K562 (cell line): ENCODE results near the gene NPAS3. TPM values are rescaled to one million over a fixed set of nuclear protein-coding genes. Genes with fewer than 3 reads are reported as not detected.

Experiments used
- ATAC-seq: fragments of 200-7000 bp; cut with Tn5 transposase; 3 replicates; pipeline ENCODE4 v1.9.1; 2020; ENCODE audit warnings: moderate library complexity
- BruUV-seq: library from RNA; stranded (reverse); fragments of 400-500 nt; replicated peaks from 2 replicates; lab custom pipeline; 2021; lab: Mats Ljungman, UMichigan
- CTCF ChIA-PET: fragments of 300-600 bp; formaldehyde crosslinking; extraction: SDS; loops from one replicate; lab custom pipeline; 2021; ENCODE audit warnings: low intra/inter-chr PET ratio; lab: Yijun Ruan, JAX
- POLR2A ChIA-PET: fragments of 300-600, 350-650 bp; sonication (Branson Sonifier 250); formaldehyde crosslinking; extraction: SDS; loops from one replicate; lab custom pipeline; 2021; ENCODE audit warnings: antibody characterized with exemption, inconsistent platforms; lab: Yijun Ruan, JAX
- DNase-seq, 4 experiments: peaks; one replicate each; pipeline versions ENCODE4 v3.0.0 to v3.0.0-alpha.2; 2011 to 2018; ENCODE audit warnings: low spot score in 3 of 4, mixed read lengths in 3 of 4; ENCODE audit errors: extremely low read depth in 1 of 4
- FAIRE-seq: peaks from 2 replicates; lab custom pipeline; 2011; peaks lifted over from hg19 to GRCh38; lab: Jason Lieb, UNC
- H2AFZ ChIP-seq: 2 replicates; pipeline ENCODE4 v1.6.0; 2011; ENCODE audit warnings: low read depth, low read length, control low read depth, inconsistent platforms
- H3K27ac ChIP-seq: fragments of 200-600 bp; 3 replicates; pipeline ENCODE4 v1.8.0; 2011; ENCODE audit warnings: low read depth, mild to moderate bottlenecking, control low read depth, inconsistent platforms, low read length, moderate library complexity, mixed read lengths; ENCODE audit errors: extremely low read depth
- H3K27me3 ChIP-seq, 2 experiments: fragments of 300-600 bp in 1 of 2; 2 replicates in 1 of 2; 3 replicates in 1 of 2; pipeline versions ENCODE4 v1.6.0 to v1.8.0; 2011; ENCODE audit warnings: inconsistent platforms in 2 of 2, low read length in 2 of 2, mild to moderate bottlenecking in 1 of 2, mixed read lengths in 1 of 2, moderate library complexity in 1 of 2; ENCODE audit not compliant: control insufficient read depth in 2 of 2, insufficient read depth in 2 of 2
- H3K36me3 ChIP-seq: fragments of 300-600 bp; 3 replicates; pipeline ENCODE4 v1.8.0; 2011; ENCODE audit warnings: mild to moderate bottlenecking, low read length, inconsistent platforms; ENCODE audit not compliant: control insufficient read depth, insufficient read depth
- H3K4me1 ChIP-seq, 2 experiments: fragments of 200-600 bp in 1 of 2; replicated peaks in 1 of 2; 2 replicates in 1 of 2; 3 replicates in 1 of 2; pipeline versions ENCODE4 v1.5.1 to v1.8.0; 2011; ENCODE audit warnings: inconsistent platforms in 2 of 2, low read length in 2 of 2, mild to moderate bottlenecking in 1 of 2, mixed read lengths in 1 of 2, moderate library complexity in 1 of 2; ENCODE audit not compliant: control insufficient read depth in 2 of 2, insufficient read depth in 2 of 2
- H3K4me2 ChIP-seq: 2 replicates; pipeline ENCODE4 v1.6.1; 2011; ENCODE audit warnings: low read length, control low read depth, inconsistent platforms, mixed read lengths; ENCODE audit not compliant: insufficient read depth
- H3K4me3 ChIP-seq: fragments of 200-600 bp; sonication (generic), shearing (Covaris generic); 2 replicates; pipeline ENCODE4 v1.5.1; 2016; ENCODE audit warnings: control low read depth, inconsistent platforms
- H3K79me2 ChIP-seq: fragments of 200-600 bp; 3 replicates; pipeline ENCODE4 v1.8.0; 2011; ENCODE audit warnings: low read length, inconsistent platforms; ENCODE audit not compliant: control insufficient read depth, insufficient read depth
- H3K9ac ChIP-seq, 2 experiments: 2 replicates each; pipeline versions ENCODE4 v1.6.0 to v1.6.1; 2011; ENCODE audit warnings: low read depth in 2 of 2, low read length in 2 of 2, control low read depth in 1 of 2, inconsistent platforms in 1 of 2, mild to moderate bottlenecking in 1 of 2, mixed read lengths in 1 of 2; ENCODE audit not compliant: insufficient read depth in 1 of 2
- H3K9me1 ChIP-seq: one replicate; pipeline ENCODE4 v1.6.0; 2011; ENCODE audit warnings: inconsistent platforms, mild to moderate bottlenecking, low read length, moderate library complexity; ENCODE audit not compliant: control insufficient read depth, insufficient read depth
- H3K9me3 ChIP-seq: replicated peaks from 2 replicates; pipeline ENCODE4 v1.5.1; 2011; ENCODE audit warnings: low read depth, low read length, inconsistent platforms; ENCODE audit not compliant: control insufficient read depth, insufficient read depth
- H4K20me1 ChIP-seq: replicated peaks from 2 replicates; pipeline ENCODE4 v1.6.1; 2011; ENCODE audit warnings: low read length, inconsistent platforms, mixed read lengths; ENCODE audit not compliant: control insufficient read depth, insufficient read depth
- CSDE1 ChIP-seq, 2 experiments: fragments of 450-650 bp; IDR thresholded peaks; 2 replicates each; pipeline ENCODE4 v1.6.1; 2016; ENCODE audit warnings: mild to moderate bottlenecking in 1 of 2
- NCOR1 ChIP-seq: fragments of 450-650 bp; IDR thresholded peaks from 2 replicates; pipeline ENCODE4 v1.6.1; 2016; ENCODE audit warnings: mild to moderate bottlenecking, moderate library complexity
- NR2C2 ChIP-seq, 2 experiments: fragments of 200-800 bp in 1 of 2; sonication (Bioruptor generic) in 1 of 2; sonication (generic) in 1 of 2; formaldehyde crosslinking in 1 of 2; IDR thresholded peaks; 2 replicates each; pipeline versions ENCODE4 v1.6.1 to v1.8.0; 2016 to 2022; ENCODE audit warnings: mild to moderate bottlenecking in 1 of 2, missing compliant biosample characterization in 1 of 2, missing genetic modification characterization in 1 of 2, missing genetic modification reagents in 1 of 2
- PHB2 ChIP-seq: fragments of 450-650 bp; IDR thresholded peaks from 2 replicates; pipeline ENCODE4 v1.6.1; 2017; ENCODE audit warnings: low read depth
- PYGO2 ChIP-seq: fragments of 450-650 bp; IDR thresholded peaks from 2 replicates; pipeline ENCODE4 v1.6.1; 2016; ENCODE audit warnings: mild to moderate bottlenecking, missing genetic modification characterization, moderate library complexity, missing compliant biosample characterization
- SRSF1 ChIP-seq: fragments of 200-400 bp; formaldehyde crosslinking; IDR thresholded peaks from 2 replicates; pipeline ENCODE4 v1.6.1; 2017; ENCODE audit warnings: mild to moderate bottlenecking, low read depth, low read length, moderate library complexity
- ZNF408 ChIP-seq: fragments of 250-450 bp; sonication (Bioruptor Pico); IDR thresholded peaks from 2 replicates; pipeline ENCODE4 v1.4.0; 2020; ENCODE audit warnings: low read depth, mild to moderate bottlenecking, moderate library complexity
- ZNF511 ChIP-seq: sonication (generic); formaldehyde crosslinking; IDR thresholded peaks from 2 replicates; pipeline ENCODE4 v1.8.0; 2022; ENCODE audit warnings: mild to moderate bottlenecking, missing genetic modification reagents
- WGBS: fragments of 100-300 bp; shearing (Covaris generic); methylation state at CpG from one replicate; pipeline ENCODE4 v1.1.6; 2016; ENCODE audit warnings: low coverage, mixed read lengths; ENCODE audit not compliant: insufficient coverage; ENCODE audit errors: missing lambda C conversion rate; 5-methylcytosine and 5-hydroxymethylcytosine counted together
- in situ Hi-C: fragments of 300-500 bp; cut with MboI; formaldehyde crosslinking; loops from 4 replicates; pipeline ENCODE4 v1.15.0; 2018; ENCODE audit warnings: inconsistent platforms, mixed read lengths
- intact Hi-C: fragments of 100-400 bp; cut with micrococcal nuclease; formaldehyde crosslinking; loops from 2 replicates; pipeline ENCODE4 v1.14.2; 2022
- polyA plus RNA-seq, 8 experiments: library from polyadenylated mRNA; depleted of rRNA in 4 of 8; stranded (reverse) in 5 of 8; unstranded in 3 of 8; fragments of >200 nt; fragmentation: Nextera tagmentation in 2 of 8; fragmentation: Illumina TruSeq in 1 of 8; extraction: Ambion mirVana in 2 of 8; extraction: Trizol in 1 of 8; gene quantifications; 2 replicates each; pipeline versions ENCODE4 v1.2.1 to v1.2.3, GENCODE V29; 2011 to 2014; ENCODE audit warnings: inconsistent platforms in 1 of 8, missing spikeins in 1 of 8
- total RNA-seq, 7 experiments: library from RNA; depleted of rRNA in 6 of 7; stranded (reverse); fragments of >200 nt in 6 of 7; fragmentation: Illumina TruSeq in 2 of 7; extraction: Trizol in 2 of 7; gene quantifications; 2 replicates each; pipeline versions ENCODE4 v1.2.1 to v1.2.3, GENCODE V29; 2011 to 2021; ENCODE audit warnings: low replicate concordance in 1 of 7
- TF ChIP-seq, protein P1 (sequence below): fragments of 250-450 bp; sonication (Bioruptor Pico); IDR thresholded peaks from 2 replicates; pipeline ENCODE4 v1.5.0; 2020; ENCODE audit warnings: mild to moderate bottlenecking, borderline replicate concordance

NPAS3 gene
- total and polyA plus RNA-seq, 9 of the 15 experiments (the other 6 are each of a cell fraction or from before 2014, with no cell fraction given), result 0.04 TPM; not detected in 8

DNA sequence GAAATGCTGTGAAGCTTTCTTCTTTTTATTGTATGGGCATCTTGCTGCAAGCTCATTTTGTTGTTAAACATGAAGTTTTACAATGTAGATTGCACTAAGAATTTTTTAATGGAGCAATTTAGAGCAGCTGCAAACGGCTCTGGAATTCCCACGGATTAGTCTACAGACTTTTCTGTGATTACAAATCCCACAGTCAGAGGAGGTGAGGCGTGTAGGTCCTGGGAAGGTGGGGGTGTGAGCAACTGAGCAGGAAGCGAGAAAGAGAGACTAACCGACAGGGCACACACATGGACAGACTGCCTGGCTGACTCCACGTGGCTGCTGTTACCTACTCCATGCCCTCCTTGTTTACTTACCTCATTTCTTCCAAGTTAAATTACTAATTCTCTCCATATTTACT is 348.5 kb downstream of the NPAS3 start:
- Histone ChIP-seq H3K9me3 (no peaks in the 10 kb centered on the region), H2AFZ (no peak overlapping the region), H3K79me2 (no peaks in the 10 kb centered on the region), H3K4me1 (no peaks in the 10 kb centered on the region), H3K4me2 (no peak overlapping the region), H4K20me1 (no peaks in the 10 kb centered on the region), H3K4me3 (no peak overlapping the region), H3K9ac (no peak overlapping the region), H3K27ac (no peak overlapping the region), H3K27me3 (no peaks in the 10 kb centered on the region), H3K9me1 (no peaks in the 10 kb centered on the region), H3K36me3 (no peaks in the 10 kb centered on the region)
- TF ChIP-seq CSDE1 (IDR thresholded peaks at IDR 0.05), result no peak
- TF ChIP-seq NCOR1, result no peak
- TF ChIP-seq ZNF408 (CRISPR knock-in tag), result no peak
- no peak for TF ChIP-seq NR2C2 (CRISPR knock-in tag; IDR thresholded peaks at IDR 0.05)
- TF ChIP-seq NR2C2 (tag; IDR thresholded peaks at IDR 0.05), result no peak
- FAIRE-seq (no peak), DNase-seq (no peak), ATAC-seq (no peak)
- 0% methylated on average over 4 of the region's 6 CpGs for WGBS
- CTCF ChIA-PET, result no interaction called here
- intact Hi-C loops, result no loop called here
- in situ Hi-C loops, result no loop called here
- BruUV-seq, result no TSS peak
- POLR2A ChIA-PET, result no interaction called here

DNA sequence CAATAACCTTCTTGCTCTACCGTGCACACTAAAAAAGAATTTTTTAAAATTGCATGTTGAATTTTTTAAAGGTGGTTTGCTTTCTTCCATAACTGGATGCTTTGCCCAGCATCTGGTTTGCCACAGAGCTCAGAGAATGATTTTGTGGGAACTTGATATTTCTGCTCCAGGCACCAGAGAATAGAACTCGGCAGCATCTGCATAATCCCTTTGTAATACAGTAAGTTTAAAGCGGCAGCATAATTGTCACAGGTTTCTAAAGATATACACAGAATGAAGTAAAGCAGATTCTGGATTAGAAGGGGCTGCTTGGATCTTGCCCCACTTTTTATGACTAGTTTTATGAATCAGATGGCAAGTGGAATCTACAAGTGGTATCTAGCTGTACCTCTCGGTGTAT is 352.0 kb downstream of the NPAS3 start:
- BruUV-seq, result no TSS peak
- Histone ChIP-seq H4K20me1 (no peaks in the 10 kb centered on the region), H3K79me2 (no peaks in the 10 kb centered on the region), H3K4me2 (no peak overlapping the region), H3K36me3 (no peaks in the 10 kb centered on the region), H2AFZ (no peak overlapping the region), H3K9me3 (no peaks in the 10 kb centered on the region), H3K4me3 (no peak overlapping the region), H3K9ac (no peak overlapping the region), H3K9me1 (no peaks in the 10 kb centered on the region), H3K27ac (no peak overlapping the region), H3K27me3 (no peaks in the 10 kb centered on the region), H3K4me1 (no peaks in the 10 kb centered on the region)
- in situ Hi-C loops (no loop called here), intact Hi-C loops (no loop called here)
- ChIA-PET POLR2A (no interaction called here), CTCF (no interaction called here)
- FAIRE-seq, result no peak
- WGBS, result 0% methylated on average over 4 of the region's 4 CpGs
- no peak for DNase-seq
- no peak for ATAC-seq
- TF ChIP-seq PYGO2 (tag) (no peak), PHB2 (no peak), SRSF1 (no peak), ZNF511 (no peak)
- TF ChIP-seq, protein P1, sequence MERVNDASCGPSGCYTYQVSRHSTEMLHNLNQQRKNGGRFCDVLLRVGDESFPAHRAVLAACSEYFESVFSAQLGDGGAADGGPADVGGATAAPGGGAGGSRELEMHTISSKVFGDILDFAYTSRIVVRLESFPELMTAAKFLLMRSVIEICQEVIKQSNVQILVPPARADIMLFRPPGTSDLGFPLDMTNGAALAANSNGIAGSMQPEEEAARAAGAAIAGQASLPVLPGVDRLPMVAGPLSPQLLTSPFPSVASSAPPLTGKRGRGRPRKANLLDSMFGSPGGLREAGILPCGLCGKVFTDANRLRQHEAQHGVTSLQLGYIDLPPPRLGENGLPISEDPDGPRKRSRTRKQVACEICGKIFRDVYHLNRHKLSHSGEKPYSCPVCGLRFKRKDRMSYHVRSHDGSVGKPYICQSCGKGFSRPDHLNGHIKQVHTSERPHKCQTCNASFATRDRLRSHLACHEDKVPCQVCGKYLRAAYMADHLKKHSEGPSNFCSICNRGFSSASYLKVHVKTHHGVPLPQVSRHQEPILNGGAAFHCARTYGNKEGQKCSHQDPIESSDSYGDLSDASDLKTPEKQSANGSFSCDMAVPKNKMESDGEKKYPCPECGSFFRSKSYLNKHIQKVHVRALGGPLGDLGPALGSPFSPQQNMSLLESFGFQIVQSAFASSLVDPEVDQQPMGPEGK (CRISPR knock-in tag), result no peak
